ENCODE data around the gene SNF8. TPM values are rescaled to one million over a fixed set of nuclear protein-coding genes. Genes with fewer than 3 reads are reported as not detected.

SNF8 gene
- total RNA-seq, 1 experiment from 2014 or later = 146 TPM

DNA sequence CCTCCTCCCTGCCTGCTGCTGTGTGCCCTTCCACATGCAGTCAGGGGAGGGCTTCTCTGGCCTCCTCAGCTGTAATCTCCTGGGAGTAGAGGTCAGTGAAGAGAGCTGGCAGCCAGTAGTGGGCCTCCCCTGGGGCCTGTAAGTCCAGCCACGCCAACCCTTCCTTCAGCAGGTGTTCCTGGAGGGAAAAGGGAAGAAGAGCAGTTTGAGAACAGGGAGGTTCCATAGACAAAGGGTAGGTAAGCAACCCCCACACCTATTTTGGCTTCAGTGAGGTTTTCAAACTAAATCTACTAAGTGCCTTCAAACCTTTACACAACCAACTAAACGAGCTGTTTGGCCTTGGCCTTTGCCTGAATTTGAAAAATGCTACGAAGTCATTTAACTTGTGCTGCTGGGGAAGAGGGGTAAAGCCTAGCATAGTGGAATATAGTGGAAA lies 14.2 kb downstream of the SNF8 start:
- peak; percentile 55 for DNase-seq (ENCODE audit: low read depth)

- no peak for DNase-seq (ENCODE audit: low read depth)
Observed at GRCh38 chr17:48929812-48930165, 14.9 kb downstream of the SNF8 start.

GRCh38 chr17:48928876-48929811 lies 15.5 kb downstream of the SNF8 start:
- DNase-seq (ENCODE audit: low read depth) = no peak

- peak; percentile 32 for DNase-seq (ENCODE audit: low read depth)
Observed at GRCh38 chr17:48927978-48928745, 16.5 kb downstream of the SNF8 start.

- no peak for DNase-seq (ENCODE audit: low read depth)
Observed at GRCh38 chr17:48925991-48926342, 18.7 kb downstream of the SNF8 start.

GRCh38 chr17:48925251-48925990 lies 19.2 kb downstream of the SNF8 start:
- DNase-seq (ENCODE audit: low read depth) = no peak

DNA sequence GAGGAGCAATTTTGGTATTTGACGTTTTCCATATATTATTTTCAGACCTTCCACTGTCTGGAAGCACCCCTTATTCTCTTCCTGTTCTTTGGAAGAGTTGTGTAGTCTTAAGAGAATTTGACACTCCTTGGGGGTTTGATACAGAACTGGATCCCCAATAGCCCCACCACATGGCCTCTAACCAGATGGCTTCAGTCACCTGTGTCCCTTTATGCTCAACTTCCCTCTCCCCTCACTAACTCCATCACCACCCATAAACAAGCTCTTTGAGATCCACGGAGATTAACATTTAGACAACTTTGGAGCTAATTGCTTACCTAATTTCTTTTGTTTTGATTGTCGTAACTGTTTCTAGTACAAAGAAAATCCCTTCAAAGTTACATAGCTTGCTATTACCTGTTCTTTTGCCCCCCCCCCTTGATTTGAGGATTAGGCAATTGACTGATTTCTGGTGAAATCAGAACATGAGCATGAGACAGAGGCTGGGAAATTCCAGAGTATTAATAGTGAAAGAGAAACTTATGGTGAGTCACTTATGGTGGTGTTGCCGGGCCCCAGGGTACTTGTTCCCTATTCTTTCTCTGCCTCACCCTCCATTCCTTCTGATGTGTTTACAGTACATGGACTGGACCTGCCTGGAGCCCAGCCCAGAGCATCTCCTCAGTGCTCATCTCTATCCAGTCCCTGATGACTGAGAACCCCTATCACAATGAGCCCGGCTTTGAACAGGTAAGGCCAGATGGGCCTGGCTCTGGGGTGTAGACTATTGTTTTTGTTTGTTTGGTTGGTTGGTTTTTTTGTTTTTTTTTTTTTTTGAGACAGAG lies 29.0 kb downstream of the SNF8 start:
- peak; percentile 73 for DNase-seq (ENCODE audit: low read depth)

DNA sequence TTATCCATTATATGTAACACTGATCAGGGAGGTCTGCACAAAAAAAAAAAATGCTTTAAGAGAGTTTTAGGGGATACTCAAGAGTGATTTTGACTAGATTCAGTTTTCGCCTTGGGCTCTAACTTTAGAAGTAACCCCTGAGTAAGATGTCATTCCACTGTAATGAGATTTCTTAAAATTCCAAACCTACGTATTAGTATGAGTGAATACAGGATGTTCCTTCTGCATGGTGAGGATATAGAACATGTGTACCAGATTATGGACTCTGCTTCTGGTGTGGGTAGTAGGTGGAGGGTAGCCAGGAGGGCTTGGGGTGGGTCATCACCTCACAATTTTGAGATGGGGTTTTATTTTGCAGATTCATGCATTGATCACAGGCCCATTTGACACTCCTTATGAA lies 32.2 kb downstream of the SNF8 start:
- no peak for DNase-seq (ENCODE audit: low read depth)

DNA sequence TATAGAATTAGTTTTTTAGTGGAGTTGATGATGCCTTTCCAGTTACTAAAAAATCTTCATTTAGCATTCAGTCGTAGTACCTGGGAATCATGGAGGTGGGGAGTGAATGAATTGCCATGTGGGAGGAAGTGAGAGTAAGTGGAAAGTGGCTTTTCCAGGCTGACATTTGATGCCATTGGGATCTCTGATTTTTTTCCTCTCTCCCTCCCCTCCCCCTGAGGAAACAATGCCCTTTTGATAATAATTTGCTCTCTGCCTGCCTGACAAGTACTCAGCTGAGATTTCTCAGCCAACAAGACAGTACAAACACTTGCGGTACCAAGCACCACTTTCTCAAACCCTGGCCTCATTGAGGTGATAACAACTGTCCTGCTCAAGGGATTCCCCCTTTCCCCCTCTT lies 34.3 kb downstream of the SNF8 start:
- no peak for DNase-seq (ENCODE audit: low read depth)

DNA sequence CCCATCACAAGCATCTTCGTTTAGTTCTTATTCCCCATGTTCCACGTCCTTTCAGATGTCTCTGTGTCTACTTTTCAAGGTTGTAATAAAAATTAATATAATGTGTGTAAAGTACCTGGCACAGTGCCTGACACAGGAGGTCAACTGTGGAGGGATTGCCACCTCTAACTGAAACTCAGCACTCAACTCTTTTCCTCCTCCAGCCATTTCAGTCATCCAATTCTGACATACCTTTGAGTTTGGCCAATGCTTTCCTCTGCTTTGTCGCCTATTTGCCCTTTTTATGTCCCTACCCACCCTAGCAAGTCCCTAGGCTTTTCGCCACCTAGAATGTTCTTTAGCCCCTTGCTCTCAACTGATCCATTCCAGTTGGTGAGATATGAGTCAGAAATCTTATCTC lies 34.9 kb downstream of the SNF8 start:
- no peak for DNase-seq (ENCODE audit: low read depth)

- peak; percentile 80 for DNase-seq (ENCODE audit: low read depth)
Observed at GRCh38 chr17:48908853-48909394, 35.7 kb downstream of the SNF8 start.

GRCh38 chr17:48908047-48908843 lies 36.4 kb downstream of the SNF8 start, which contains the start of gene UBE2Z:
Gene UBE2Z, plus strand, starts transcription at chr17:48908407. Its CDS starts 97 bp downstream, at chr17:48908504.
- DNase-seq (ENCODE audit: low read depth) = peak; percentile 95

DNA sequence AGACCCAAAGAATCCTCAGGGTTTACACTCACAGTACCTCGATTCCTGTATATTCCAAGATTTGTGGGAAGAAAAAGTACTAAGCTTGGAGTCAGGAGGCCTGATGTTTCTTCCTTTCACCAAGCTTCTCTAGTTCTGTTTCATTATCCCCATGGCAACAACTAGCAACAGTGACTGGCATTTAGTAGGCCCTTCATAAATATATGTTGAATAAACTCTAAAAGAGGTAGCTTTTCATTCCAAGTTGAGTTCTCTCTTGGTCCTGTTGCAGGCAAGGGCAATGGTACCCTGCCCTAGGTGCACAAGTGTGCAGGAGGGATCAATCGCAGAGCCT lies 37.0 kb downstream of the SNF8 start:
- peak; percentile 53 for DNase-seq (ENCODE audit: low read depth)

- DNase-seq (ENCODE audit: low read depth) = no peak
Observed at GRCh38 chr17:48905987-48906515, 38.6 kb downstream of the SNF8 start.

DNA sequence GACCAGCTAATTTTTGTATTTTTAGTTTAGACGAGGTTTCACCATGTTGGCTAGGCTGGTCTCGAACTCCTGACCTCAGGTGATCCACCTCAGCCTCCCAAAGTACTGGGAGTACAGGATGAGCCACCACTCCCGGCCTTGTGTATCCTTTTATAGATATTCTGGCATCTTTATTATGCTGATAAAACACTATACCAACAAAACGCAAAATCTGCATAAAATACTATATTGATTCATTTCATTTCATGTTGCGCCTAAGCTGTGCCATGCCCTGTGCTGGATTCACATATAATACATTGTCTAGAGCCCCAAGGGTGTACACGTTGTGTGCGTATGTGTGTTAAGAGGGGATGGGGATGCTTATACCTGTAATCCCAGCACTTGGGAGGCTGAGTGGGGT lies 40.2 kb downstream of the SNF8 start:
- DNase-seq (ENCODE audit: low read depth) = no peak

- DNase-seq (ENCODE audit: low read depth) = no peak
Observed at GRCh38 chr17:48903401-48903800, 41.2 kb downstream of the SNF8 start.

- no peak for DNase-seq (ENCODE audit: low read depth)
Observed at GRCh38 chr17:48901241-48901640, 43.4 kb downstream of the SNF8 start.

GRCh38 chr17:48894886-48895285 lies 49.8 kb downstream of the SNF8 start:
- DNase-seq (ENCODE audit: low read depth) = no peak

GRCh38 chr17:48893646-48894508 lies 50.8 kb downstream of the SNF8 start:
- DNase-seq (ENCODE audit: low read depth) = no peak
